Coronary artery (tissue), 2 donors: ENCODE measurements around the gene DLD.
"Not testable (repeated sequence)": the region's sequence is repeated elsewhere in the genome, so short reads cannot be mapped to it uniquely, and the experiment has no call there.

ENCODE experiments used
- DNase-seq: peaks from one replicate; pipeline ENCODE4 v3.0.0-alpha.2; 2017; ENCODE audit warnings: low spot score
- H3K27ac ChIP-seq, 2 donors: fragments of 200-600 bp; sonication (generic); one replicate each; pipeline ENCODE4 v1.5.1; 2016 to 2019
- H3K4me3 ChIP-seq: fragments of 200-600 bp; sonication (generic); 2 replicates; pipeline ENCODE4 v1.5.1; 2016; ENCODE audit warnings: mild to moderate bottlenecking, moderate library complexity
- TF ChIP-seq, protein P1 (sequence below): fragments of 200-600 bp; sonication (generic); IDR thresholded peaks from one replicate; pipeline ENCODE4 v1.5.1; 2019; ENCODE audit warnings: antibody characterized with exemption

Gene DLD

DNA sequence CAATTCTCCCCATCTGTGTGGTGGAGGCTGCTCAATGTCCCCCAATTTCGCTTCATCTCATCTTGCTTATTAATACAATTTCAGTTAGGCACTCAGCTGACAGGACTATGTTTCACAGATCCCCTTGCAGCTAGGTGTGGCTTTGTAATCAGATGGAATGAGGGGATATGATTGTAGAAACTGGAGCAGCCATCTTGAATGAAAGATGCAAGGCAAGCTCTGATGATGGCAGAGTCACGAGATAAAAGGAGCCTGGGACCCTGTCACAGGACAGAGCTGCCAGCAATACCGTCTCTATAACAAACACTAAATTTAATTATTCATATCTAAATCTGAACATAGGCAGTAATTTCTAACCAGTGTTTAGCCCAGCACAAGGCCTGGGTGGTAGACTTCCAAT, 991 bp upstream of the DLD start:
- H3K4me3 ChIP-seq, result no peak overlapping the region
- no peak overlapping the region for H3K27ac ChIP-seq
- TF ChIP-seq, protein P1, sequence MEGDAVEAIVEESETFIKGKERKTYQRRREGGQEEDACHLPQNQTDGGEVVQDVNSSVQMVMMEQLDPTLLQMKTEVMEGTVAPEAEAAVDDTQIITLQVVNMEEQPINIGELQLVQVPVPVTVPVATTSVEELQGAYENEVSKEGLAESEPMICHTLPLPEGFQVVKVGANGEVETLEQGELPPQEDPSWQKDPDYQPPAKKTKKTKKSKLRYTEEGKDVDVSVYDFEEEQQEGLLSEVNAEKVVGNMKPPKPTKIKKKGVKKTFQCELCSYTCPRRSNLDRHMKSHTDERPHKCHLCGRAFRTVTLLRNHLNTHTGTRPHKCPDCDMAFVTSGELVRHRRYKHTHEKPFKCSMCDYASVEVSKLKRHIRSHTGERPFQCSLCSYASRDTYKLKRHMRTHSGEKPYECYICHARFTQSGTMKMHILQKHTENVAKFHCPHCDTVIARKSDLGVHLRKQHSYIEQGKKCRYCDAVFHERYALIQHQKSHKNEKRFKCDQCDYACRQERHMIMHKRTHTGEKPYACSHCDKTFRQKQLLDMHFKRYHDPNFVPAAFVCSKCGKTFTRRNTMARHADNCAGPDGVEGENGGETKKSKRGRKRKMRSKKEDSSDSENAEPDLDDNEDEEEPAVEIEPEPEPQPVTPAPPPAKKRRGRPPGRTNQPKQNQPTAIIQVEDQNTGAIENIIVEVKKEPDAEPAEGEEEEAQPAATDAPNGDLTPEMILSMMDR, result no peak
- DNase-seq, result no peak

DNA sequence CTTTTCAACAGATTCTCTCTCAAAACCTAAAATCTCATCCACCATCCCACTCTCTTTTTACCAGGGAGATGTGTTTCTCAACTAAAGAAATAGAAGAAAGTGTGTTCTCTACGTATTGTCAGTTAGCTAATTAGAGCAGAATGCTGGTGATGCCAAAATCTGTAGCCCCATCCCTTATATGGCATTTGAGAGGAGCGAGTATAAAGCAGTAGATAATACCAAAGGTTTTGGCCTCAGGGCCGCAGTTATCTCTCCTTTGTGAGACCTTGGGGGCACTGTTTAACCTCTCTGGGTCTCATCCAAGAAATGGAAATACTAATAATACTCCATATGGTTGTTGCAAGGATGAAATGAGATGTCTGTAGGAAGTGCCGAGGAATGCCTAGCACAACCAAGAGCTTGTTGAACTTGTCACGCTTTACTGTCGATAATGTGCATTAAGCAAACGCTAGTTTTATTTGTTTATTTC, 456 bp upstream of the DLD start:
- DNase-seq, result no peak
- TF ChIP-seq, protein P1, result no peak
- Histone ChIP-seq H3K27ac (peak overlapping the region; percentile 93 to 96), H3K4me3 (peak overlapping the region; percentile 84)

- peak overlapping the region; percentile 93 to 96 for H3K27ac ChIP-seq
- no peak for DNase-seq
- TF ChIP-seq, protein P1, result no peak
- peak overlapping the region; percentile 84 for H3K4me3 ChIP-seq
Observed at GRCh38 chr7:107891636-107892366, 818 bp downstream of the DLD start.

- Histone ChIP-seq H3K27ac (peak overlapping the region in 1 of 2 donors; percentile 96), H3K4me3 (peak overlapping the region; percentile 84)
- not testable (repeated sequence) for DNase-seq
Observed at GRCh38 chr7:107892367-107892741, 1.4 kb downstream of the DLD start.

DNA sequence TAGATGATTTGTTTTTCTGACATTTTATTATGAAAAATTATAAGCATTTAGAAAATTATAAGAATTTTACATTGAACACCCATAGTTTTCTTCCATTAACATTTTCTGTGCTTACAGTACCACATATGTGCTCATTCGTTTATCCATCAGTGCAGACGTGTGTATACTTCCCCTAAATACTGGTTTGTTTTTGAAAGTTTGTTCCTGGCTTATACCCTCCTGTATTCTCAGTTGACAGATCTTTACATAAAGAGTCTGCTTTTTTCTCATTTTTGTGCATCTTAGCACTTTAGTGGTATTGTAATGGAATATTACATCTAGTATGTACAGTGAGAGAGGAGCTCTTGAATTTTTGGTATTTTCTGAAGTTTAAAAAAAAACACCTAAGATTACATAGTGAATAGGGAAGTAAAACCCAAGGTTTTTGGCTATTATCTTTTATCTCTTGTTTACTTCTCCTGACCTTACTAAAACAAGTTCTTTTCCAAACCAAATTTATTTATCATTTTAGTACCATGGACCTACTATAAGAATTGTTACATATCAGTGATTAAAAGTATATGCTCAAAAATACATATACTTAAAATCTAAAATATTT, 8.1 kb downstream of the DLD start:
- Histone ChIP-seq H3K27ac (no peak overlapping the region), H3K4me3 (no peak overlapping the region)
- DNase-seq, result no peak
- TF ChIP-seq, protein P1, result no peak

- no peak overlapping the region for H3K4me3 ChIP-seq
- DNase-seq, result no peak
- H3K27ac ChIP-seq, result no peak overlapping the region
- TF ChIP-seq, protein P1, result no peak
Observed at GRCh38 chr7:107900496-107901015, 9.6 kb downstream of the DLD start.

- H3K4me3 ChIP-seq, result no peak overlapping the region
- no peak overlapping the region for H3K27ac ChIP-seq
- TF ChIP-seq, protein P1, result no peak
- no peak for DNase-seq
Observed at GRCh38 chr7:107902381-107902780, 11.4 kb downstream of the DLD start.
